Smooth muscle cell (in vitro differentiated cells): ENCODE measurements around the gene DOK6. TPM values are rescaled to one million over a fixed set of nuclear protein-coding genes. Genes with fewer than 3 reads are reported as not detected.
"Not testable (repeated sequence)": the region's sequence is repeated elsewhere in the genome, so short reads cannot be mapped to it uniquely, and the experiment has no call there.

Experiments used
- DNase-seq: peaks from one replicate; lab custom pipeline; 2025; ENCODE audit not compliant: unreplicated experiment; lab: John Stamatoyannopoulos, UW
- H2AFZ ChIP-seq: fragments of 200-600 bp; sonication (generic); 2 replicates; pipeline ENCODE4 v1.6.0; 2016; ENCODE audit warnings: antibody characterized with exemption, low read depth, mild to moderate bottlenecking
- H3F3A ChIP-seq: fragments of 200-600 bp; sonication (generic); 2 replicates; pipeline ENCODE4 v1.6.0; 2017; ENCODE audit warnings: antibody characterized with exemption, low read depth
- H3K27ac ChIP-seq: fragments of 200-600 bp; sonication (generic); 2 replicates; pipeline ENCODE4 v1.5.1; 2016; ENCODE audit warnings: low read depth, mild to moderate bottlenecking
- H3K27me3 ChIP-seq: fragments of 200-600 bp; sonication (generic); 2 replicates; pipeline ENCODE4 v1.6.1; 2016; ENCODE audit warnings: low read depth, mild to moderate bottlenecking
- H3K36me3 ChIP-seq: fragments of 200-600 bp; sonication (generic); 2 replicates; pipeline ENCODE4 v1.5.1; 2016; ENCODE audit warnings: low read depth
- H3K4me1 ChIP-seq: fragments of 200-600 bp; sonication (generic); 2 replicates; pipeline ENCODE4 v1.5.1; 2016; ENCODE audit warnings: low read depth
- H3K4me2 ChIP-seq: fragments of 200-600 bp; sonication (generic); 2 replicates; pipeline ENCODE4 v1.6.0; 2016; ENCODE audit warnings: mild to moderate bottlenecking
- H3K4me3 ChIP-seq: fragments of 200-600 bp; sonication (generic); 2 replicates; pipeline ENCODE4 v1.5.1; 2016; ENCODE audit warnings: mild to moderate bottlenecking
- H3K79me2 ChIP-seq: fragments of 200-600 bp; sonication (generic); 2 replicates; pipeline ENCODE4 v1.6.0; 2016; ENCODE audit warnings: low read depth, mild to moderate bottlenecking
- H3K9ac ChIP-seq: fragments of 200-600 bp; sonication (generic); 2 replicates; pipeline ENCODE4 v1.6.0; 2016; ENCODE audit warnings: low read depth
- H3K9me3 ChIP-seq: fragments of 200-600 bp; sonication (generic); replicated peaks from 2 replicates; pipeline ENCODE4 v1.5.1; 2016; ENCODE audit warnings: low read depth
- H4K20me1 ChIP-seq: fragments of 200-600 bp; sonication (generic); 2 replicates; pipeline ENCODE4 v1.6.0; 2016; ENCODE audit warnings: low read depth
- CTCF ChIP-seq: fragments of 200-600 bp; sonication (generic); IDR thresholded peaks from 2 replicates; pipeline ENCODE4 v1.5.1; 2017; ENCODE audit warnings: borderline replicate concordance, mild to moderate bottlenecking, antibody characterized with exemption; ENCODE audit not compliant: insufficient read depth, poor library complexity, severe bottlenecking
- WGBS: methylation state at CpG from one replicate; pipeline ENCODE4 v1.1.7; 2016; ENCODE audit warnings: low lambda C conversion rate; 5-methylcytosine and 5-hydroxymethylcytosine counted together
- polyA plus RNA-seq: library from polyadenylated mRNA; unstranded; fragments of >200 nt; fragmentation: Nextera tagmentation; extraction: Ambion mirVana; gene quantifications from 2 replicates; pipeline ENCODE4 v1.2.1, GENCODE V29; 2016
- total RNA-seq: library from RNA; depleted of rRNA; stranded (reverse); fragments of >200 nt; gene quantifications from 2 replicates; pipeline ENCODE4 v1.2.3, GENCODE V29; 2014

DOK6 gene
- total RNA-seq, result 7.2 and 8.6 TPM in 2 replicates
- 14.8 and 21.4 TPM in 2 replicates for polyA plus RNA-seq

- DNase-seq, result peak; percentile 30
- H4K20me1 ChIP-seq, result peaks cover 15% of the 10 kb centered on the region
- no peak within 1 kb of the TSS for H3K9ac ChIP-seq
- no peak for TF ChIP-seq CTCF
- no peaks in the 10 kb centered on the region for H3F3A ChIP-seq
- H2AFZ ChIP-seq, result peak within 1 kb of the TSS; percentile 96
- 2% methylated on average over 42 of the region's 79 CpGs for WGBS
- peaks cover 36% of the 10 kb centered on the region for H3K27me3 ChIP-seq
- no peaks in the 10 kb centered on the region for H3K9me3 ChIP-seq
- peak within 1 kb of the TSS; percentile 26 for H3K27ac ChIP-seq
- no peaks in the 10 kb centered on the region for H3K36me3 ChIP-seq
- H3K79me2 ChIP-seq, result no peaks in the 10 kb centered on the region
- peak within 1 kb of the TSS; percentile 98 for H3K4me2 ChIP-seq
- H3K4me1 ChIP-seq, result peaks cover 22% of the 10 kb centered on the region
- H3K4me3 ChIP-seq, result peak within 1 kb of the TSS; percentile 77
These were observed at the start of gene DOK6 for GRCh38 chr18:69400253-69400975. Gene DOK6 (plus strand): TSS chr18:69400888.

- Histone ChIP-seq H3K27me3 (no peaks in the 10 kb centered on the region), H3K4me2 (no peak overlapping the region), H2AFZ (no peak overlapping the region), H3K36me3 (no peaks in the 10 kb centered on the region), H3K9me3 (no peaks in the 10 kb centered on the region), H3K27ac (no peak overlapping the region), H3K9ac (no peak overlapping the region), H3F3A (no peaks in the 10 kb centered on the region), H3K4me1 (no peaks in the 10 kb centered on the region), H3K79me2 (no peaks in the 10 kb centered on the region), H3K4me3 (no peak overlapping the region), H4K20me1 (no peaks in the 10 kb centered on the region)
- TF ChIP-seq CTCF, result no peak
- WGBS, result 91% methylated on average over 1 of the region's 1 CpG
- no peak for DNase-seq
These were observed 47.7 kb upstream of the DOK6 start for GRCh38 chr18:69353023-69353422.

GRCh38 chr18:69357590-69357989, 43.1 kb upstream of the DOK6 start:
- H3K9me3 ChIP-seq, result no peaks in the 10 kb centered on the region
- no peak overlapping the region for H3K4me3 ChIP-seq
- WGBS, result 96% methylated on average over 4 of the region's 4 CpGs
- no peaks in the 10 kb centered on the region for H3K4me1 ChIP-seq
- H3K9ac ChIP-seq, result no peak overlapping the region
- H3K27me3 ChIP-seq, result no peaks in the 10 kb centered on the region
- no peaks in the 10 kb centered on the region for H3K36me3 ChIP-seq
- no peak overlapping the region for H3K27ac ChIP-seq
- no peak overlapping the region for H3K4me2 ChIP-seq
- no peaks in the 10 kb centered on the region for H3K79me2 ChIP-seq
- H3F3A ChIP-seq, result no peaks in the 10 kb centered on the region
- H2AFZ ChIP-seq, result no peak overlapping the region
- no peaks in the 10 kb centered on the region for H4K20me1 ChIP-seq
- DNase-seq, result no peak
- TF ChIP-seq CTCF, result no peak

GRCh38 chr18:69358212-69358895, 42.3 kb upstream of the DOK6 start:
- Histone ChIP-seq H2AFZ (peak overlapping the region; percentile 63), H3K9me3 (no peaks in the 10 kb centered on the region), H3K27me3 (no peaks in the 10 kb centered on the region), H3F3A (no peaks in the 10 kb centered on the region), H3K4me2 (no peak overlapping the region), H4K20me1 (no peaks in the 10 kb centered on the region), H3K27ac (no peak overlapping the region), H3K4me3 (no peak overlapping the region), H3K4me1 (no peaks in the 10 kb centered on the region), H3K9ac (no peak overlapping the region), H3K36me3 (no peaks in the 10 kb centered on the region), H3K79me2 (no peaks in the 10 kb centered on the region)
- no peak for DNase-seq
- no peak for TF ChIP-seq CTCF
- WGBS, result 53% methylated on average over 6 of the region's 6 CpGs

GRCh38 chr18:69359768-69360167, 40.9 kb upstream of the DOK6 start:
- not testable (repeated sequence) for H3K4me3 ChIP-seq, H3K36me3 ChIP-seq, H3K4me1 ChIP-seq, H3K27me3 ChIP-seq, H2AFZ ChIP-seq, H3K9ac ChIP-seq, H3F3A ChIP-seq, H3K4me2 ChIP-seq, H3K27ac ChIP-seq, H3K9me3 ChIP-seq, H3K79me2 ChIP-seq, H4K20me1 ChIP-seq, DNase-seq
- 93% methylated on average over 1 of the region's 1 CpG for WGBS
